PC-3 (cell line): ENCODE measurements around the gene SPACDR.

Experiments used
- CTCF ChIP-seq: fragments of 300-600 bp; sonication (generic); conservative IDR thresholded peaks from 2 replicates; pipeline ENCODE4 v1.5.1; 2017; ENCODE audit warnings: antibody characterized with exemption, low read depth, mild to moderate bottlenecking, low read length
- EZH2 ChIP-seq: fragments of 300-600 bp; sonication (generic); IDR thresholded peaks from one replicate; pipeline ENCODE4 v1.6.1; 2017; ENCODE audit warnings: antibody characterized with exemption, mild to moderate bottlenecking, low read length; ENCODE audit not compliant: unreplicated experiment
- EZH2phosphoT487 ChIP-seq: fragments of 300-600 bp; sonication (generic); IDR thresholded peaks from 2 replicates; pipeline ENCODE4 v1.6.1; 2018; ENCODE audit warnings: mild to moderate bottlenecking, antibody characterized with exemption, low read length, borderline replicate concordance

- TF ChIP-seq EZH2 = no peak
- TF ChIP-seq CTCF = no peak
- TF ChIP-seq EZH2phosphoT487 = no peak
Observed at GRCh38 chr7:100413346-100413745, 50.7 kb downstream of the SPACDR start.
